Body of pancreas (tissue), 4 donors: Measurements from ENCODE around the gene SIGLEC1. TPM values are rescaled to one million over a fixed set of nuclear protein-coding genes. Genes with fewer than 3 reads are reported as not detected.

Experiments used
- ATAC-seq: fragments of 150-250 bp; one replicate; pipeline ENCODE4 v1.9.1; 2016
- DNase-seq, 4 donors: peaks; one replicate each; pipeline ENCODE4 v3.0.0-alpha.2; 2019
- H3K27ac ChIP-seq, 4 donors: fragments of 200-600 bp; sonication (generic); 1 replicate in 3 of 4; 2 replicates in 1 of 4; pipeline versions ENCODE4 v1.5.1 to v1.6.1; 2016 to 2019; ENCODE audit warnings: mild to moderate bottlenecking in 1 of 4, mixed read lengths in 1 of 4, moderate library complexity in 1 of 4
- H3K27me3 ChIP-seq, 2 donors: fragments of 200-600 bp; sonication (generic); one replicate each; pipeline ENCODE4 v1.6.0; 2016; ENCODE audit warnings: mild to moderate bottlenecking in 1 of 2
- H3K36me3 ChIP-seq, 2 donors: fragments of 200-600 bp; sonication (generic); replicated peaks in 1 of 2; 2 replicates each; pipeline ENCODE4 v1.5.1; 2016; ENCODE audit warnings: low read depth in 2 of 2; ENCODE audit not compliant: insufficient read depth in 1 of 2
- H3K4me1 ChIP-seq: fragments of 200-600 bp; sonication (generic); one replicate; pipeline ENCODE4 v1.6.0; 2016
- H3K4me3 ChIP-seq, 2 donors: fragments of 200-600 bp; sonication (generic); 1 replicate in 1 of 2; 2 replicates in 1 of 2; pipeline ENCODE4 v1.5.1; 2016 to 2019
- H3K9me3 ChIP-seq, 3 donors: fragments of 200-600 bp; sonication (generic); 1 replicate in 2 of 3; 2 replicates in 1 of 3; pipeline ENCODE4 v1.5.1; 2016
- POLR2A ChIP-seq, 3 donors: fragments of 450-650 bp; IDR thresholded peaks; one replicate each; pipeline ENCODE4 v1.6.1; 2016; ENCODE audit warnings: antibody characterized with exemption in 3 of 3, mild to moderate bottlenecking in 2 of 3
- WGBS, 2 donors: methylation state at CpG; one replicate each; pipeline ENCODE4 v1.1.5; 2017; 5-methylcytosine and 5-hydroxymethylcytosine counted together
- intact Hi-C: fragments of 100-400 bp; cut with DNase I; formaldehyde crosslinking; loops from one replicate; pipeline ENCODE4 v1.15.1; 2023
- total RNA-seq, 2 donors: library from RNA; depleted of rRNA; stranded (reverse); fragments of >200 nt; gene quantifications; one replicate each; pipeline ENCODE4 v1.1.0, GENCODE V29; 2016
- TF ChIP-seq, protein P1 (sequence below), 7 experiments: fragments of 450-650 bp in 4 of 7; fragments of 200-600 bp in 3 of 7; sonication (generic) in 3 of 7; IDR thresholded peaks; one replicate each; pipeline ENCODE4 v1.5.1; 2016 to 2019; ENCODE audit warnings: antibody characterized with exemption in 7 of 7

SIGLEC1 gene
- total RNA-seq, 2 donors from 2014 or later: 2.1 to 5.9 TPM

DNA sequence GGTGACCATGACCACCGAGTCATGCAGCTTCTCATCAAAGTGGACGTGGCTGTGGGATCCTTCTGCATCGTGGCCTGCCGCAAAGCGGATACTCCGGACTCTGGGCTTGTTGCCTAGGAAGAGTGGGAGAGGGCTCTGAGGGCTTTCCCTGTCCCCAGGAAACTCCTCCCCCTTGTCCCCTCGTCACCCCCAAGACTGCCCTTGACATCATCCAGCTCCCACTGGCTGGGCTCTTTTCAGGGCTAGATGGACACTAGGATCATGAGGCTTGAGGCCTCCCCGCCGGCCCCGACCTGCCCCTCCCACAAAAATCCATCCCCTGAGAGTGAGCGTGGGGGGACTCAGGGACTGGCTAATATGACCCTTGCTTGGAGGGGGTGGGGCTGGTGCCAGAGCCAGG, 46.2 kb upstream of the SIGLEC1 start:
- H3K4me3 ChIP-seq: no peak overlapping the region
- H3K36me3 ChIP-seq: no peaks in the 10 kb centered on the region
- TF ChIP-seq, protein P1, sequence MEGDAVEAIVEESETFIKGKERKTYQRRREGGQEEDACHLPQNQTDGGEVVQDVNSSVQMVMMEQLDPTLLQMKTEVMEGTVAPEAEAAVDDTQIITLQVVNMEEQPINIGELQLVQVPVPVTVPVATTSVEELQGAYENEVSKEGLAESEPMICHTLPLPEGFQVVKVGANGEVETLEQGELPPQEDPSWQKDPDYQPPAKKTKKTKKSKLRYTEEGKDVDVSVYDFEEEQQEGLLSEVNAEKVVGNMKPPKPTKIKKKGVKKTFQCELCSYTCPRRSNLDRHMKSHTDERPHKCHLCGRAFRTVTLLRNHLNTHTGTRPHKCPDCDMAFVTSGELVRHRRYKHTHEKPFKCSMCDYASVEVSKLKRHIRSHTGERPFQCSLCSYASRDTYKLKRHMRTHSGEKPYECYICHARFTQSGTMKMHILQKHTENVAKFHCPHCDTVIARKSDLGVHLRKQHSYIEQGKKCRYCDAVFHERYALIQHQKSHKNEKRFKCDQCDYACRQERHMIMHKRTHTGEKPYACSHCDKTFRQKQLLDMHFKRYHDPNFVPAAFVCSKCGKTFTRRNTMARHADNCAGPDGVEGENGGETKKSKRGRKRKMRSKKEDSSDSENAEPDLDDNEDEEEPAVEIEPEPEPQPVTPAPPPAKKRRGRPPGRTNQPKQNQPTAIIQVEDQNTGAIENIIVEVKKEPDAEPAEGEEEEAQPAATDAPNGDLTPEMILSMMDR (IDR thresholded peaks at IDR 0.05): no peak
- H3K9me3 ChIP-seq: no peaks in the 10 kb centered on the region
- H3K4me1 ChIP-seq: no peaks in the 10 kb centered on the region
- intact Hi-C loops: no loop called here
- ATAC-seq: no peak
- no peak overlapping the region for H3K27ac ChIP-seq
- DNase-seq: no peak
- 81 to 88% methylated on average over 11 of the region's 11 CpGs for WGBS, 2 donors
- H3K27me3 ChIP-seq: no peaks in the 10 kb centered on the region

DNA sequence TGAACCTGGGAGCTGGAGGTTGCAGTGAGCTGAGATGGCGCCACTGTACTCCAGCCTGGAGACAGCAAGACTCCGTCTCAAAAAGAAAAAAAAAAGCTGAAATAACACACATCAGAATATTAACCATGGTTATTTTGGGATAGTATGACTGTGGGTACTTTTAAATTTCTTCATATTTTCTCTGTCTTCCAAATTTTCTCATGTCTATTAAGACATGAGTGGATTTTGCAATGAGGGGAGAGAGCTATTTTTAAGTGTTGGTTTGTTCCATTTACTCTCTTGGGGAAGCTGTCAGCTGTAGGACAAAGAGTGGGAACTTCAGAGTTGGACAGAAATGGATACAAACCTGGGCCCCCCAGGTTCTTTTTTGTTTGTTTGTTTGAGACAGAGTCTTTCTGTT, 44.9 kb upstream of the SIGLEC1 start:
- H3K4me1 ChIP-seq: peaks cover 6% of the 10 kb centered on the region
- DNase-seq (no peak), ATAC-seq (no peak)
- intact Hi-C loops: no loop called here
- TF ChIP-seq, protein P1 (IDR thresholded peaks at IDR 0.05): no peak
- TF ChIP-seq POLR2A (IDR thresholded peaks at IDR 0.05): no peak
- WGBS, 2 donors: 76 to 92% methylated on average over 2 of the region's 2 CpGs
- no peaks in the 10 kb centered on the region for H3K36me3 ChIP-seq
- no peaks in the 10 kb centered on the region for H3K27me3 ChIP-seq
- H3K27ac ChIP-seq: no peak overlapping the region
- no peaks in the 10 kb centered on the region for H3K9me3 ChIP-seq
- H3K4me3 ChIP-seq: no peak overlapping the region

- Histone ChIP-seq H3K9me3 (no peaks in the 10 kb centered on the region), H3K27me3 (no peaks in the 10 kb centered on the region), H3K4me3 (no peak overlapping the region), H3K36me3 (no peaks in the 10 kb centered on the region), H3K4me1 (peaks cover 18% of the 10 kb centered on the region), H3K27ac (no peak overlapping the region)
- TF ChIP-seq POLR2A (IDR thresholded peaks at IDR 0.05): no peak
- TF ChIP-seq, protein P1 (IDR thresholded peaks at IDR 0.05): no peak
- intact Hi-C loops: no loop called here
- no peak for DNase-seq
- WGBS, 2 donors: 88 to 91% methylated on average over 3 to 4 of the region's 5 CpGs
- no peak for ATAC-seq
Measured at GRCh38 chr20:3755814-3756480, 43.5 kb upstream of the SIGLEC1 start.

DNA sequence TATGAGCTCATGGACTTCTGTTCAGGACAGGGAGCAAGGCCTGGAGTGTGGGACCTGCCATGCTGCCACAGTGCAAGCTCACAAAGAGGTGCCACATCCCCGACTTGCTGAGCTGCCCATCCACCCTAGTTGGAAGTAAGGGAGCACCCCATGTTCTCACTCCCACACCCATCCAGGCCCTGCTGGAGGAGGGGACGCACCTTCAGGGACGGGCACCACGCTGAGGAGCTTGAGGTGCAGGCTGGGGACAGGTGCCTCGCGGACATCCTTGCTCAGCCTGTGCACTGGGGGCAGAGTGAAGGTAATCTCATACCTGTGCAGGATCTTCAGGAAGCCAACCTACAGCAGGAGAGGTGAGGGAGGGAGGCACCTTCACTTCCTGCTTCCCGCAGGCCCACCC, 42.9 kb upstream of the SIGLEC1 start:
- DNase-seq (no peak), ATAC-seq (no peak)
- TF ChIP-seq, protein P1 (IDR thresholded peaks at IDR 0.05): no peak
- no peak for TF ChIP-seq POLR2A (IDR thresholded peaks at IDR 0.05)
- Histone ChIP-seq H3K4me3 (no peak overlapping the region), H3K4me1 (peaks cover 21% of the 10 kb centered on the region), H3K27ac (no peak overlapping the region), H3K36me3 (no peaks in the 10 kb centered on the region), H3K27me3 (peaks cover 0 to 2% of the 10 kb centered on the region in 2 donors), H3K9me3 (no peaks in the 10 kb centered on the region)
- 76 to 100% methylated on average over 3 to 7 of the region's 7 CpGs for WGBS, 2 donors
- intact Hi-C loops: no loop called here

GRCh38 chr20:3754276-3754630, 41.9 kb upstream of the SIGLEC1 start:
- intact Hi-C loops: no loop called here
- H3K27me3 ChIP-seq: peaks cover 0 to 13% of the 10 kb centered on the region in 2 donors
- peaks cover 31% of the 10 kb centered on the region for H3K4me1 ChIP-seq
- no peak overlapping the region for H3K4me3 ChIP-seq
- DNase-seq (no peak), ATAC-seq (no peak)
- no peaks in the 10 kb centered on the region for H3K36me3 ChIP-seq
- H3K27ac ChIP-seq: no peak overlapping the region
- 91 to 92% methylated on average over 10 to 16 of the region's 16 CpGs for WGBS, 2 donors
- TF ChIP-seq, protein P1 (IDR thresholded peaks at IDR 0.05): no peak
- no peak for TF ChIP-seq POLR2A (IDR thresholded peaks at IDR 0.05)
- no peaks in the 10 kb centered on the region for H3K9me3 ChIP-seq
